ENCODE data around the gene GPR152. TPM values are rescaled to one million over a fixed set of nuclear protein-coding genes. Genes with fewer than 3 reads are reported as not detected.

Gene GPR152
- total and polyA plus RNA-seq, 2 donors (not counting 3 experiments of a cell fraction or from before 2014, with no cell fraction given) = not detected

DNA sequence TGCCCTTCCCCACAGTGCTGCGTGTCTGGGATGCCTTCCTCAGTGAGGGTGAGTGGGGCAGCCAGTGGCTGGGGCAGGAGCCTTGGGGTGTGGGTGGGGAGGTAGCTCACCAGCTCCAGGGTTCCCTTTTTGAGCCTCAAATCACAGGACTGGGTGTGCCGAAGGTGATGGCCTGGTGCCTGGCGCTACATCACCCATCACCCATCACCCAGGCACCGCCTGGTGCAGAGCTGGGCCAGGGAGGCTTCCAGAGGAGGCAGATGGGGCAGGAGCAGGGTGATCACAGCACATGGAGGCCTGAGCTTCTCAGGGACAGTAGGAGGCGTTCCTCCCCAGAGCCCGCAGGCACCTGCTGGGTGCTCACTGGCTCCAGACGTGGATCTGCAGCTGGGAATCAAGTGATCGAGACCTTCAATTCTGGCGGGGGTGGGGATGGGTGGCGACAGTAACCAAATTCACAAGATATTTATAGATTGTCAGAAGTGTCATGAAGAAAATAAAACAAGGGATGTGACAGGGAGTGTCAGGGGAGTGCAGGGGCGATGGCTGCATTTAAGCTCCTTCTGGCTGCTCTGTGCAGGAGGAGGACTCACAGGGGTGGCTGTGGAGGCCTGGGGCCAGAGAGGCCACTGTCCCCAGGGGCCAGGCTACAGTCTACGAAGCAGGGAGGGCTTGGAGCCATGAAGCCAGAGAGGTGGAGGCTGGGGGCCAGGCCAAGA is 45.4 kb downstream of the GPR152 start:
- no peak for FAIRE-seq
- Histone ChIP-seq H3K27me3 (ENCODE audit: control insufficient read depth in 2 of 2, insufficient read depth in 2 of 2, low read length in 2 of 2) (peaks cover 0 to 3% of the 10 kb centered on the region in 2 experiments), H3K4me1 (ENCODE audit: control insufficient read depth, extremely low read depth, insufficient read depth, low read length) (peaks cover 2% of the 10 kb centered on the region), H2AFZ (ENCODE audit: low read depth, low read length) (no peak overlapping the region), H4K20me1 (replicated peaks; ENCODE audit: control insufficient read depth, extremely low read depth, insufficient read depth, low read length) (no peaks in the 10 kb centered on the region), H3K9ac (replicated peaks; ENCODE audit: extremely low read depth, insufficient read depth, low read length) (no peak overlapping the region), H3K4me2 (ENCODE audit: insufficient read depth, low read length) (no peak overlapping the region), H3K9me1 (replicated peaks; ENCODE audit: control insufficient read depth, extremely low read depth, insufficient read depth, low read length) (no peaks in the 10 kb centered on the region), H3K4me3 (replicated peaks in 1 of 3; ENCODE audit: insufficient read depth in 1 of 3, low read depth in 1 of 3, low read length in 3 of 3) (no peak overlapping the region), H3K9me3 (replicated peaks; ENCODE audit: control insufficient read depth, insufficient read depth, low read length) (no peaks in the 10 kb centered on the region), H3K27ac (ENCODE audit: insufficient read depth, low read depth, low read length) (no peak overlapping the region), H3K79me2 (ENCODE audit: control insufficient read depth, insufficient read depth, low read length) (no peaks in the 10 kb centered on the region), H3K36me3 (ENCODE audit: control insufficient read depth in 2 of 2, extremely low read depth in 1 of 2, insufficient read depth in 2 of 2, low read length in 2 of 2) (no peaks in the 10 kb centered on the region)
- dilution Hi-C loops (cut with MboI; ENCODE audit: extremely low pct_ligation_motif_present, low sequenced_read_pairs) (no loop called here), intact Hi-C loops (cut with micrococcal nuclease) (no loop called here)
- BruUV-seq (replicated peaks) = no TSS peak
- no peak for DNase-seq (ENCODE audit: low read depth, low spot score)
- TF ChIP-seq EZH2 (IDR thresholded peaks at IDR 0.05; ENCODE audit: borderline replicate concordance, low read depth, low read length, severe bottlenecking) (no peak), JUN (IDR thresholded peaks at IDR 0.05; ENCODE audit: borderline replicate concordance, insufficient read depth, insufficient read length, low read depth) (no peak), CTCF (IDR thresholded peaks at IDR 0.05; ENCODE audit: extremely low read depth in 1 of 2, insufficient read depth in 1 of 2, low read depth in 1 of 2, low read length in 2 of 2) (no peak), POLR2AphosphoS5 (IDR thresholded peaks at IDR 0.05; ENCODE audit: insufficient read depth, low read depth, low read length) (no peak), FOS (IDR thresholded peaks at IDR 0.05; ENCODE audit: borderline replicate concordance, insufficient read depth, low read length) (no peak), POLR2A (IDR thresholded peaks at IDR 0.05; ENCODE audit: low read depth, low read length) (no peak)
- POLR2A ChIA-PET = no interaction called here
- CTCF ChIA-PET = interaction anchor here (1.0 to 1.3 kb wide), 2 partner anchors 11 to 14 kb away, joined by 3 read pairs; no protein-coding TSS in a partner anchor

Data from endothelial cell of umbilical vein (primary cell).